ENCODE data around the gene AMDHD1. TPM values are rescaled to one million over a fixed set of nuclear protein-coding genes. Genes with fewer than 3 reads are reported as not detected.

The AMDHD1 gene
- total RNA-seq, 1 donor from 2014 or later, result not detected

DNA sequence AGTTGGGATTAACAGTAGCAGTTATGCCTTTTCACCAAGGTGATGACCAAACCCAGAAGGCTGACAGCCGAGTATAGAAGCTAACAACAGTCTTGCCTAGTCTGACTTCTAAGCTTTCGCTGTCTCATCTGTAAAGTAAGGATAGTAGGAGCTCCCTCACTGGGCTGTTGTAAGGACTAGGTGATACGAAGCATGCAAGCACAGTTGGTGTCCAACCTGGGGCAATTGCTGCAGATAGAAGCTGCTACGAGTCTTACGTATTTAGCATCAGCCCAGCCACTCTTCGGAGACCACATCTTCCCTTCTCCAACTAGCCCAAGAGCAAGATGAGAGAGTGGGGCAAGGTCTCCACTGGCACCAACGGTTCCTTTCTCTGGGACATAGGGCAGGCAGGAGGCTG lies 47.0 kb downstream of the AMDHD1 start:
- peak; percentile 60 for FAIRE-seq
- no peak for DNase-seq (ENCODE audit: low read depth)
- TF ChIP-seq, protein P1, sequence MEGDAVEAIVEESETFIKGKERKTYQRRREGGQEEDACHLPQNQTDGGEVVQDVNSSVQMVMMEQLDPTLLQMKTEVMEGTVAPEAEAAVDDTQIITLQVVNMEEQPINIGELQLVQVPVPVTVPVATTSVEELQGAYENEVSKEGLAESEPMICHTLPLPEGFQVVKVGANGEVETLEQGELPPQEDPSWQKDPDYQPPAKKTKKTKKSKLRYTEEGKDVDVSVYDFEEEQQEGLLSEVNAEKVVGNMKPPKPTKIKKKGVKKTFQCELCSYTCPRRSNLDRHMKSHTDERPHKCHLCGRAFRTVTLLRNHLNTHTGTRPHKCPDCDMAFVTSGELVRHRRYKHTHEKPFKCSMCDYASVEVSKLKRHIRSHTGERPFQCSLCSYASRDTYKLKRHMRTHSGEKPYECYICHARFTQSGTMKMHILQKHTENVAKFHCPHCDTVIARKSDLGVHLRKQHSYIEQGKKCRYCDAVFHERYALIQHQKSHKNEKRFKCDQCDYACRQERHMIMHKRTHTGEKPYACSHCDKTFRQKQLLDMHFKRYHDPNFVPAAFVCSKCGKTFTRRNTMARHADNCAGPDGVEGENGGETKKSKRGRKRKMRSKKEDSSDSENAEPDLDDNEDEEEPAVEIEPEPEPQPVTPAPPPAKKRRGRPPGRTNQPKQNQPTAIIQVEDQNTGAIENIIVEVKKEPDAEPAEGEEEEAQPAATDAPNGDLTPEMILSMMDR (IDR thresholded peaks at IDR 0.05; ENCODE audit: insufficient read depth, low read length, severe bottlenecking), result no peak
- H3K4me3 ChIP-seq (ENCODE audit: low read depth, low read length), result no peak overlapping the region
- no peaks in the 10 kb centered on the region for H3K36me3 ChIP-seq (ENCODE audit: control insufficient read depth, insufficient read depth, low read length)
- H3K27me3 ChIP-seq (ENCODE audit: control insufficient read depth, insufficient read depth, low read length), result no peaks in the 10 kb centered on the region

GRCh38 chr12:95993907-95994306 lies 50.8 kb downstream of the AMDHD1 start:
- DNase-seq (ENCODE audit: low read depth) (no peak), FAIRE-seq (no peak)
- Histone ChIP-seq H3K27me3 (ENCODE audit: control insufficient read depth, insufficient read depth, low read length) (no peaks in the 10 kb centered on the region), H3K36me3 (ENCODE audit: control insufficient read depth, insufficient read depth, low read length) (no peaks in the 10 kb centered on the region), H3K4me3 (ENCODE audit: low read depth, low read length) (no peak overlapping the region)
- TF ChIP-seq, protein P1 (IDR thresholded peaks at IDR 0.05; ENCODE audit: insufficient read depth, low read length, severe bottlenecking), result no peak

GRCh38 chr12:95994476-95994875 lies 51.3 kb downstream of the AMDHD1 start:
- no peak overlapping the region for H3K4me3 ChIP-seq (ENCODE audit: low read depth, low read length)
- FAIRE-seq (no peak), DNase-seq (ENCODE audit: low read depth) (no peak)
- no peaks in the 10 kb centered on the region for H3K36me3 ChIP-seq (ENCODE audit: control insufficient read depth, insufficient read depth, low read length)
- TF ChIP-seq, protein P1 (IDR thresholded peaks at IDR 0.05; ENCODE audit: insufficient read depth, low read length, severe bottlenecking), result no peak
- no peaks in the 10 kb centered on the region for H3K27me3 ChIP-seq (ENCODE audit: control insufficient read depth, insufficient read depth, low read length)

DNA sequence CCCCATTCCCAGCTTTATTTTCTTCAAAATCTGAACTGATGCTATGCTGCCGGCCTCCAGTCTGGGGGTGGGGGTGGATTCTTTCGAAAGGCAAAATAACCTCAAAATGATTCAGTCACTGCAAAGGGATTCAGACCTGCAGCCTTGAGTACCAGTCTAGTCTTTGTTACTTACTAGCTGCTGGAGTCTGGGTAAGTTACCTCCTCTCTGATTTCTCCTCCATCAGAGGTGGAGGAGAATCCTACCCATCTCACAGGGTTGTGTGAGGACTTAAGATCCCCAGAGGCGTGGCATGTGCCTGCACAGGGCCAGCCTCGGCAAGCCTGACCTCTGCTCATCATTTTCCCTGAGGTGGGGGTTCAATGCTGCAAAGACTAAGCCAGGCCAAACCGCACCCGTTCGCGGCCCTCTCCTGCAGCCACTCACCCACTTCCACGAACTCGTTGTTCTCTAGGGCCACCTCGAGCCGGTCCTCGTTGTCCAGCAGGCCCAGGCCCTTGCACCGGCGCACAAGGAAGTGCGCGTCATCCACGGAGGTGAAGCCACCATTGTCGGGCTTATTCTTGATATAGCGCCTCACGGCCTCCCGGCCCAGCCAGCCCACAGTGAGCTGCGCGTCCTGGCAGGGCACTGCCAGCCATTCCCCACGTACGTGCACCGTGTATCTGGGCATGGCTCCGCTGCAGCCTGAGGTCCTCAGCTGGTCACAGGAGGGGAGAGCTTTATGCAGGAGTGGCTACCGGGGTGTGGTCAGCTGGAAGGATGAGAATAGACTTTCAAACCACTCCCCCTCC lies 52.3 kb downstream of the AMDHD1 start:
- Histone ChIP-seq H3K4me3 (ENCODE audit: low read depth, low read length) (no peak overlapping the region), H3K36me3 (ENCODE audit: control insufficient read depth, insufficient read depth, low read length) (no peaks in the 10 kb centered on the region), H3K27me3 (ENCODE audit: control insufficient read depth, insufficient read depth, low read length) (no peaks in the 10 kb centered on the region)
- no peak for FAIRE-seq
- no peak for DNase-seq (ENCODE audit: low read depth)
- TF ChIP-seq, protein P1 (IDR thresholded peaks at IDR 0.05; ENCODE audit: insufficient read depth, low read length, severe bottlenecking), result no peak

- no peaks in the 10 kb centered on the region for H3K27me3 ChIP-seq (ENCODE audit: control insufficient read depth, insufficient read depth, low read length)
- FAIRE-seq (no peak), DNase-seq (ENCODE audit: low read depth) (peak; percentile 42)
- TF ChIP-seq, protein P1 (IDR thresholded peaks at IDR 0.05; ENCODE audit: insufficient read depth, low read length, severe bottlenecking), result no peak
- peaks cover 1% of the 10 kb centered on the region for H3K36me3 ChIP-seq (ENCODE audit: control insufficient read depth, insufficient read depth, low read length)
- no peak within 1 kb of the TSS for H3K4me3 ChIP-seq (ENCODE audit: low read depth, low read length)
Measured at GRCh38 chr12:95996034-95996658, 53.0 kb downstream of the AMDHD1 start, which contains the start of gene HAL. Gene HAL (minus strand): TSS chr12:95996344. CDS start chr12:95995910, 434 bp downstream.

Data from bronchial epithelial cell (primary cell).